EL (cell line): ENCODE measurements around the gene PTPRN2.

Experiments
- DNase-seq: peaks from one replicate; pipeline ENCODE4 v3.0.0-alpha.2; 2016

The PTPRN2 gene

GRCh38 chr7:157634401-157635147 is 953.0 kb downstream of the PTPRN2 start:
- DNase-seq, result no peak

GRCh38 chr7:157633465-157634185 is 954.0 kb downstream of the PTPRN2 start:
- no peak for DNase-seq

- DNase-seq, result no peak
Observed at GRCh38 chr7:157630301-157630853, 957.2 kb downstream of the PTPRN2 start.

DNA sequence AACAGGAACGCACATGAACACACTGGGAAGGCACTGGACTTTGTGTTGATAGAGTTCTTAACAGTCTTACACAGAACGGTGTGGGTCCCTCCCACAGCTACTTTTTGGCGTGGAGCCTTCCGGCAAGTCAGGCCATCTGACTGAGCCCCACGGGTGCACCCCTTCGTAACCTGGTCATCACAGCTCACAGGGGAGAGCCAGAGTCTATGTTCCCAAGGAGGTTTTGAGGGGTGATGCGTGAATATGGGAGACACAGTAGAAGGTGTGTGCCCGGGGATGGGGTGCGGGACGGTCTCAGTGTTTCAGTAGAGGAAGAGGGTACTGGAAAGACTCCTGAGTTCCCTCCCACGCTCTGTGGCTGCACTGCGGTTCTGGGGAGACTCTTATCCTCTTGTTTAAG is 959.2 kb downstream of the PTPRN2 start:
- no peak for DNase-seq

GRCh38 chr7:157627646-157628045 is 960.0 kb downstream of the PTPRN2 start:
- no peak for DNase-seq

DNA sequence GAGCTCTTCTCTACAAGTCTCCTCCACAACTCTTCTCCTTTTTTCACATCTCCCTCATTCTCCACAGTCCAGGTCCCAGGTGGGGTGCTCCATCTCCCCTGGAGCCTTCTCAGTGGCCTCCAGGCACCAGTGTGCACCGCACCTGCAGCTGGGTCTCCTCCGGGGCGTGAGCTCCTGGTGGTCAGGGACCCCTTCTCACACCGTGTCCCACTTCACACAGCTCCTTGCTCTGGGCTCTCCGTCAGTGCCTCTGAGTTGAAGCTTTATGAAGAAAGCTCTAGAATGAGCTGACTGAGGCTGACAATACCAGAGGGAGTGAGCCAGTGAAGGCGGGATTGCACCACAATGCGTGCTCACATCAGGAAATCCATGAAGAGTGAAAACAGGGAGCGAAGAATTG is 960.6 kb downstream of the PTPRN2 start:
- no peak for DNase-seq

- no peak for DNase-seq
Observed at GRCh38 chr7:157625973-157626742, 961.5 kb downstream of the PTPRN2 start.

GRCh38 chr7:157623556-157623955 is 964.1 kb downstream of the PTPRN2 start:
- DNase-seq, result no peak

GRCh38 chr7:157622408-157623205 is 965.0 kb downstream of the PTPRN2 start:
- DNase-seq, result no peak

GRCh38 chr7:157622000-157622399 is 965.6 kb downstream of the PTPRN2 start:
- DNase-seq, result no peak

DNA sequence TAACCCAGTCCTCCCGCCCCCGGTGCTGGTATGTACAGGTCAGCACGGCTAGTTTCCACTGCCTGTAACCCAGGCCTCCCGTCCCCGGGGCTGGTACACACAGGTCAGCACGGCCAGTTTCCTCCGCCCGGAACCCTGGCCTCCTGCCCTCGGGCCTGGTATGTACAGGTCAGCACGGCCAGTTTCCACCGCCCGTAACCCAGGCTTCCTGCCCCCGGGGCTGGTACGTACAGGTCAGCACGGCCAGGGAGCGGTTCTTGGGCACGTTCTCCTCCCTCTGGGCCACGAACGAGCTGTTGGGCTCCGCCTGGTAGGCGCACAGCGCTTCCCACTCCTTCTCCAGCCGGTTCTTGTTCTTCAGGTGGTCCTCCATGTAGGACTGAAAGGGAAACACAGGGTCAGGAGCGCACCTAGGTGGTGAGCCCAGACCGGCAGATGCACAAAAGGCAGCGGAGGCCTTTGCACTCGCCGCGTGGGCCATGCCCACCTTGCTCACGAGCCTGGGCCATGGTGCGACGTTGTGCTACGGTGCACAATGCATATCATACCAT is 966.4 kb downstream of the PTPRN2 start:
- DNase-seq, result no peak

- DNase-seq, result no peak
Observed at GRCh38 chr7:157620616-157621015, 967.0 kb downstream of the PTPRN2 start.

- DNase-seq, result no peak
Observed at GRCh38 chr7:157619753-157620525, 967.7 kb downstream of the PTPRN2 start.

DNA sequence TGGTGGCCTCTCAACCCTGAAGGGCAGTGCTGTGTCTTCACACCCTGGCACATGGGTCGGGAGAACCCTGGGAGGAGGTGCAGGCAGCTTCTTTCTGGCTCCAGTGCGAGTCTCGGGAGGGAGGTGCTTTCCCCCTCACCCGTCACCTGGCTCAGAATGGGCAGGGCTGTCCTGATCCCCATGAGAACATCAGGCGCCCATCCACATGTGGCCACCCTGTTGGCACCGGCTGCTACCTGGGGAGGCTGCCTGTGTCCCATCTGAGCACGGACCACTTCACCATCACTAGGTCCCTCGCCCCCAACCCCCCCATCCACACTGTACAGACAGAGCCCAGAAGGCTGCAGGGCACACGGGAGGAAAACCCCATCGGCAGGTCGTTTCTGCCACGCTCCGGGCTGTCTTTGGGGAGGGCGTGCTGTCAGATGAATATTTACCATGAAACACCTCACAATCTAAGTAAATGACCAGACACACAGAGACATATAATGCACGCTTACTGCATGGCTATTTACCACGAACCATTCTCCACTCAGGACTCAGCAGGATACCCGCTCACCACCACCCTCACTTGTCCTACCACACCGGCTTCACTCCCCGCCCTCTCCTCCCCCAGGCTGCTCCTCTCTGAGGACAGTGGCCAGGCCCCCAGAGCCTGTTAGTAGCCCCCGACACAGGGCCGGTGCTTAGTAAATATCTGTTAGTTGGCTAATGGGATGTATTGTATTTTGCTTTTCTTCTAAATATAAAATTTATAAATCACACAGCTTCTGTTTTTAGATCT is 968.6 kb downstream of the PTPRN2 start:
- no peak for DNase-seq

DNA sequence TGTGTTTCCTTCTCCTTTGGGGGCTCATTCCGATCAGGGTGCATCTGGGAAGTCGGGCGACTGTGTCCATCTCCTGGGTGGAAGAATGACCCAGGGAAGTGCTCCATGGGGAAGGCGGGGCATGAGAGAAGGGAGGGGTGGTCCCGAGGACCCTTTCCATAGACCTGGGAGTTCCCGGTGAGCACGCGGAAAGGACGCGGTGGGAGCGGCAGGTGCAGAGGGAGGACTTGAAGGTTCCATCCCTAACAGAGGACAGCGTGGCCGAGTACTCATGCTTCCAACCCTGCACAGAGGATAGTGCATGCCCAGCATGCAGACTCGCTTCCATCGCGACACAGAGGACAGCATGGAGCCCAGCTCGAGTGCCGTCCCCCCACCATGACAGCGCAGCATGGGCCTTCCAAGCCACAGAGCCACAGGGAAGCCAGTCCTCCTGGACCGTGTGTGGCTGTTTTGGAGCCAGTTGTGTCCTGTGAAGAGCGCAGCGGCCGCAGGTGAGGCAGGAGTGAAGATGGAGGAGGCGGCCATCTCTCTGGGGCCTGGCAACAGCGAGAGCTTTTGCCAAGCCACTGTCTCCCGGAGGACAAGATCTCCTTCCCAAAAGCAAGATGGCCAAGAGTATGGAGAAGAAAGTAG is 969.4 kb downstream of the PTPRN2 start:
- DNase-seq, result no peak

- no peak for DNase-seq
Observed at GRCh38 chr7:157617401-157617800, 970.2 kb downstream of the PTPRN2 start.

DNA sequence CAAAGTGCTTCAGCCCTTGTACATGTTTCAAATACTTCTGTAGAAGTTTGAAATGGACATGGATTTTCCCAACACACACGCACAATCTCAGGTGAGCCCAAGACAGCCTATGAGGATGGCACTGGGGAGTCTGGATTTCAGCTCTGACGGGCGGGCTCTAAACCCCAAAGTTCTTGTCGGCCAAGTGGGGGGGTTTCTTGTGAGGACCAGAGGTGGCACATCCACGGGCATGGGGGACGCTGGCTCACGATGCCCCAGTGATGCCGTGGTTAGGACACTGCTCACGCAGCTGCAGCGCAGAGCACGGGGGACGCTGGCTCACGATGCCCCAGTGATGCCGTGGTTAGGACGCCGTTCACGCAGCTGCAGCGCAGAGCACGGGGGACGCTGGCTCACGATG is 970.7 kb downstream of the PTPRN2 start:
- no peak for DNase-seq

GRCh38 chr7:157616426-157616825 is 971.2 kb downstream of the PTPRN2 start:
- DNase-seq, result no peak

DNA sequence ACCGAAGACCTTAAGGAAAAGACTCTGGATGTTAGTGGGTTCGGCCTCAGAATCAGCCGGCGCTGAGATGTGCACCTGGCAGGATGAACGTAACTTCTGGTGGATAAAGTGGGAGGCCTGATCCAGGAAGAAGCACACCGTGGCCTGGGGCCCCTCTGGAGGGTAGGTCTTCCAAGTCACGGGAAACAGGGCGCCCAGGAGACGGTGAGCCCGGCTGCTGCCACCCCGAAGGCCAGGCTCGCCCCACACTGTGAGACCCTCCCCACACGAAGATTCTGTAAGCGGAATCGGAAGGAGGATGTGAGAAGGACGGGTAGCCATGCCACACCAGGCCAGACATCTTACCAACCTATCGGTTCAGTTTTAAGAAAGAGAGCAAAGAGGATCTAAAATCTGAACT is 971.8 kb downstream of the PTPRN2 start:
- no peak for DNase-seq
